Heart left ventricle (tissue), 16 donors: ENCODE measurements around the gene PRR35. TPM values are rescaled to one million over a fixed set of nuclear protein-coding genes. Genes with fewer than 3 reads are reported as not detected.

ENCODE experiments used
- ATAC-seq, 4 donors: fragments of 200-7000 bp; cut with Tn5 transposase; one replicate each; pipeline ENCODE4 v1.9.1; 2020 to 2022; ENCODE audit warnings: moderate library complexity in 4 of 4, mild to moderate bottlenecking in 3 of 4, moderate number of reproducible peaks in 1 of 4
- DNase-seq, 5 donors: peaks; one replicate each; pipeline ENCODE4 v3.0.0-alpha.2; 2020
- H3K27ac ChIP-seq, 12 donors: fragments of 200-600 bp; sonication (generic) in 4 of 12; one replicate each; pipeline versions ENCODE4 v1.5.0 to v1.8.0; 2016 to 2022; ENCODE audit warnings: mild to moderate bottlenecking in 2 of 12
- H3K27me3 ChIP-seq, 9 donors: fragments of 200-600 bp; sonication (generic) in 2 of 9; one replicate each; pipeline versions ENCODE4 v1.5.1 to v1.8.0; 2016 to 2022; ENCODE audit warnings: mild to moderate bottlenecking in 3 of 9
- H3K36me3 ChIP-seq, 9 donors: fragments of 200-600 bp; sonication (generic) in 2 of 9; one replicate each; pipeline versions ENCODE4 v1.5.0 to v1.8.0; 2018 to 2022; ENCODE audit warnings: mild to moderate bottlenecking in 2 of 9
- H3K4me1 ChIP-seq, 12 donors: fragments of 200-600 bp; sonication (generic) in 4 of 12; one replicate each; pipeline versions ENCODE4 v1.5.0 to v1.8.0; 2016 to 2022; ENCODE audit warnings: mild to moderate bottlenecking in 3 of 12
- H3K4me3 ChIP-seq, 12 donors: fragments of 200-600 bp; sonication (generic) in 4 of 12; one replicate each; pipeline versions ENCODE4 v1.5.0 to v1.8.0; 2017 to 2022; ENCODE audit warnings: mild to moderate bottlenecking in 9 of 12, moderate library complexity in 4 of 12
- H3K9me3 ChIP-seq, 12 donors: fragments of 200-600 bp; sonication (generic) in 4 of 12; one replicate each; pipeline versions ENCODE4 v1.5.0 to v1.8.0; 2016 to 2022; ENCODE audit warnings: mild to moderate bottlenecking in 1 of 12
- POLR2A ChIP-seq, 2 donors: fragments of 450-650 bp; IDR thresholded peaks; one replicate each; pipeline ENCODE4 v1.6.1; 2017; ENCODE audit warnings: antibody characterized with exemption in 2 of 2, mild to moderate bottlenecking in 2 of 2, moderate library complexity in 2 of 2
- WGBS, 4 donors: extraction: QIAGEN DNeasy Blood & Tissue Kit in 2 of 4; methylation state at CpG; one replicate each; pipeline versions ENCODE4 v1.1.5 to v1.1.7; 2013 to 2018; 5-methylcytosine and 5-hydroxymethylcytosine counted together
- intact Hi-C, 10 donors: fragments of 100-400 bp; cut with DNase I; formaldehyde crosslinking; loops; one replicate each; pipeline versions ENCODE4 v1.11.1 to v1.14.2; 2022
- polyA plus RNA-seq, 2 donors: library from polyadenylated mRNA; stranded (reverse); fragments of 200-250 nt; gene quantifications; one replicate each; pipeline ENCODE4 v1.2.3, GENCODE V29; 2013
- total RNA-seq, 9 donors: library from RNA; depleted of rRNA in 2 of 9; stranded (reverse); fragments of >200 nt in 2 of 9; fragmentation: NEBNext Ultra II Directional in 3 of 9; extraction: Animal tissue kit (Norgen Biotek cat#: 25700) in 3 of 9; gene quantifications; one replicate each; pipeline versions ENCODE4 v1.1.0 to v1.2.4, GENCODE V29; 2016 to 2023
- TF ChIP-seq, protein P1 (sequence below), 12 donors: fragments of 200-600 bp; sonication (generic) in 4 of 12; IDR thresholded peaks; one replicate each; pipeline versions ENCODE4 v1.5.0 to v1.8.0; 2018 to 2022; ENCODE audit warnings: antibody characterized with exemption in 12 of 12, mild to moderate bottlenecking in 5 of 12
- donor health status: ischemic (EF 13 %, LVEDD 7.1; RV severe dilation, severe dysfunction).
- donor health status: healthy with polysubstance abuse.
- donor health status: DM: no; HTN: yes; CAD: no.
- donor health status: DM: no; HTN: no; CAD: no.
- donor health status: ischemic (EF 25% LVEDD 6.9; RV normal size, moderate dysfunction).
- donor health status: ischemic (EF 25% LVEDD 5.7; RV mildly dilated, moderate dysfunction).
- donor health status: healthy.
- donor health status: DM: yes; HTN: yes; CAD: no.
- donor health status: ischemic (EF 35%, LVEDD 5.7; RV mildly dilated, moderate dysfunction).
- donor health status: nonischemic (EF 11% LVEDD 7.7; RV severe dilation, severe dysfunction).
- donor health status: DM: yes; HTN: yes; CAD: no.
- donor health status: PGD.
- donor health status: ischemic (EF 29% LVEDD 5.4; RV normal size, mild dysfunction).
- donor health status: nonischemic (EF 23%, LVEDD 6.1; RV moderate dilation, normal function).

The PRR35 gene
- total and polyA plus RNA-seq, 11 donors: not detected

DNA sequence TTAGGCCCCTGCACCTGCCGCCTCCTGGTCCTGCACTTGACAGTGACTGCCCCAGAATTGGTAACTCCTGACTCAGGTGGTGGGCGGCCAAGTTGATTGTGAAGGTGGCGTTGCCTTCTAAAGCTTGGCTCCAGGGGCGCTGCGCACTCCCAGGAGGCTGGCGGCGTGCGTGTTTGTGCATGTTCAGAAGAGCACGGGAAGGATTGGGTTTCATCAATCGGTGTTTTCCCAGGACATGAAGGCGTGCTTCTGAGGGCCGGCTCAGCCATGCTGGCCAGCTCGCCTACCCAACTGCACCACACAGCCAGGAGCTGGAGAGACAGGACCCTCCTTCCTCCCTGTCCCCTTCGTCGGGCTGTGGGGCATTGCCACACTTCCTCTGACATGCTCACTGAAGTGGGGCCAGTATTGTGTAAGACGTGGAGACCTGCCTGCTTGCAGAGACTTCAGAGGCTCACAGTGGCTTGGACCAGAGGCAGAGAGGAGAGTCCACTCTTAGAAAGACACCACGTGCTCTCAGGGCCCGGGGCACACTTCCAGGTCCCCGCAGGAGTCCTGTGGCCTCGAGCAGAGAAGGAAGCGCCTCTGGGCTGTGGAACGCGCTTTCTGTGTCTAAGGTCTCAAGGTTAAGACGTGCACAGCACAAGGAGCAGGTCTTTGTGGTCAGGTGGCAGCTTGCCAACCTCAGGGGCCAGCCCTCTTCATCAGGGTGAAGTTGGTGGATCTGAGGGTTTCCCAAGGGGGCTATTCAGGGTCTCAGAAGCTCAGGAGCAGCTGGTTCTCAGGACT lies 32.5 kb downstream of the PRR35 start:
- Histone ChIP-seq H3K4me3 (no peak overlapping the region), H3K27me3 (no peaks in the 10 kb centered on the region), H3K27ac (peak overlapping the region in 2 of 12 donors; percentile 28 to 32), H3K4me1 (peaks cover 5 to 45% (median 22%) of the 10 kb centered on the region in 12 donors), H3K9me3 (no peaks in the 10 kb centered on the region), H3K36me3 (peaks cover 0 to 15% (median 0%) of the 10 kb centered on the region in 9 donors)
- intact Hi-C loops: loop anchor here in 2 of 10 donors (5.0 kb wide), 1 partner anchor 35 kb away; no protein-coding TSS in a partner anchor
- ATAC-seq: no peak
- peak in 2 of 5 donors; percentile 19 to 30 for DNase-seq
- TF ChIP-seq, protein P1, sequence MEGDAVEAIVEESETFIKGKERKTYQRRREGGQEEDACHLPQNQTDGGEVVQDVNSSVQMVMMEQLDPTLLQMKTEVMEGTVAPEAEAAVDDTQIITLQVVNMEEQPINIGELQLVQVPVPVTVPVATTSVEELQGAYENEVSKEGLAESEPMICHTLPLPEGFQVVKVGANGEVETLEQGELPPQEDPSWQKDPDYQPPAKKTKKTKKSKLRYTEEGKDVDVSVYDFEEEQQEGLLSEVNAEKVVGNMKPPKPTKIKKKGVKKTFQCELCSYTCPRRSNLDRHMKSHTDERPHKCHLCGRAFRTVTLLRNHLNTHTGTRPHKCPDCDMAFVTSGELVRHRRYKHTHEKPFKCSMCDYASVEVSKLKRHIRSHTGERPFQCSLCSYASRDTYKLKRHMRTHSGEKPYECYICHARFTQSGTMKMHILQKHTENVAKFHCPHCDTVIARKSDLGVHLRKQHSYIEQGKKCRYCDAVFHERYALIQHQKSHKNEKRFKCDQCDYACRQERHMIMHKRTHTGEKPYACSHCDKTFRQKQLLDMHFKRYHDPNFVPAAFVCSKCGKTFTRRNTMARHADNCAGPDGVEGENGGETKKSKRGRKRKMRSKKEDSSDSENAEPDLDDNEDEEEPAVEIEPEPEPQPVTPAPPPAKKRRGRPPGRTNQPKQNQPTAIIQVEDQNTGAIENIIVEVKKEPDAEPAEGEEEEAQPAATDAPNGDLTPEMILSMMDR (IDR thresholded peaks at IDR 0.05): no peak
- TF ChIP-seq POLR2A (IDR thresholded peaks at IDR 0.05): no peak
- 65 to 78% (median 73%) methylated on average over 13 to 24 of the region's 24 CpGs for WGBS, 4 donors

DNA sequence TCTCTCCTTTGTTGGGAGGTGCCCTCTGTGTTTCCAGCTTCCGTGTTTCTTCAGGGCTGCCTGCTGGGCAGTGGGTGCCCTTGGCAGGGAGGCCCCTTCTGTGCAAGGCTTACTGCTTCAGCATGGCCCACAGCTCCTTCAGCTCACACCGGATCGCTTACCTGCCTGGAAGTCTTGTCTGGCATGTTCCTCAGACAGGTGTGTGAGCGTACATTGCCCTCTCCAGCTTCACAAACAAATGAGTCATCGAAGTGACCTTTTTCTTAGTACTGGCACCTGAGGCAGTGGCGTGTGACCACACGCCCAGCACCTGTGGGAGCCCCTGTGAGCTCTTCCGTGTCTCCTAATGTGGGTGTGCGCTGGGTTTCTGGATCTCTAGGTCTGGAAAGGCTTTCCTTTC lies 33.2 kb downstream of the PRR35 start:
- H3K36me3 ChIP-seq: peaks cover 0 to 15% (median 0%) of the 10 kb centered on the region in 9 donors
- WGBS, 4 donors: 86 to 93% (median 89%) methylated on average over 9 of the region's 9 CpGs
- H3K4me1 ChIP-seq: peaks cover 0 to 38% (median 15%) of the 10 kb centered on the region in 12 donors
- H3K4me3 ChIP-seq: no peak overlapping the region
- ATAC-seq (no peak), DNase-seq (no peak)
- TF ChIP-seq, protein P1 (IDR thresholded peaks at IDR 0.05): no peak
- TF ChIP-seq POLR2A (IDR thresholded peaks at IDR 0.05): no peak
- H3K9me3 ChIP-seq: no peaks in the 10 kb centered on the region
- intact Hi-C loops: loop anchor here in 2 of 10 donors (5.0 kb wide), 1 partner anchor 34 kb away; no protein-coding TSS in a partner anchor
- H3K27me3 ChIP-seq: no peaks in the 10 kb centered on the region
- H3K27ac ChIP-seq: no peak overlapping the region

DNA sequence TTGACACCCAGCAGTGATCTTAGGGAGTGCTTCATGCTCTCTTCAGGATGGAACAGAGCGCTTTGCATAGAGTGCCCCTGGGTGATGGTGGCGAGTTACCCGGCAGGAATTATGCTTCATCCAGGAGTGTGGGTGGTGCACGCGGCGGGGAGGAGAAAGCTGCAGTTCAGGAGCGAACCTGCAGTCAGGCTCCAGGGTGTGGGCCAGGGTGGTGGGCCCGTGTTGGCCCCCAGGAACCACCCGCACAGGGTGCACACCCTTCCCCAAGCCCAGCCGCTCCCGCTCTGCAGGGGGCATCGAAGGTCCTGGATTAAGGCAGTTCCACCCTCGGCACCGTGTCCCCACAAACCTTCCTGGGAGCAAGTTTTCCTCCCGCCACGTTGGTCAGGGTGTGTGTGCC lies 33.6 kb downstream of the PRR35 start:
- intact Hi-C loops: loop anchor here in 2 of 10 donors (5.0 kb wide), 1 partner anchor 33 kb away; no protein-coding TSS in a partner anchor
- Histone ChIP-seq H3K9me3 (no peaks in the 10 kb centered on the region), H3K4me1 (peaks cover 0 to 36% (median 12%) of the 10 kb centered on the region in 12 donors), H3K27ac (no peak overlapping the region), H3K36me3 (peaks cover 0 to 15% (median 1%) of the 10 kb centered on the region in 9 donors), H3K4me3 (no peak overlapping the region), H3K27me3 (no peaks in the 10 kb centered on the region)
- 83 to 89% (median 87%) methylated on average over 15 to 16 of the region's 16 CpGs for WGBS, 4 donors
- no peak for TF ChIP-seq POLR2A (IDR thresholded peaks at IDR 0.05)
- TF ChIP-seq, protein P1 (IDR thresholded peaks at IDR 0.05): no peak
- DNase-seq: peak in 1 of 5 donors; percentile 9
- no peak for ATAC-seq

DNA sequence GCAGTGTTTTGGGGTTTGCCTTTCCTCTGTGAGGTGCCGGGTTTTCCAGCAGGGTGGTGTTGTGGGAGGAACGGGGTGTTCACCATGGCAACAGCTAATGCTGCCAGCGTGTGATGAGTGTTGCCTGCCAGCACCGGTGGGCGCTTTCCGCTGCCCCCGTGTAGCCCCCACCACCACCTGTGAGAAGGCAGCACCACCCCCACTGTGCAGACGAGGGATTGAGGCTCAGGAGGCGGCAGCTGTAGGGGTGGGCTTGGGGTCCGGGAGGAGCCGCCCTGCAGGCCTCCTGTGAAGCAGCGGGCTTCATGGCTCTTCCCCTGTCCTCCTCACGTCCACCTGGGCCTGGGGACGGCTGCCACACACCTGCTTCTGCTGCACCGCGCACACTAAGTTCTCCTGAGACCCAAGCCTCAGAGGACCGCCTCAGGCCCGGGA lies 34.9 kb downstream of the PRR35 start:
- intact Hi-C loops: loop anchor here in 1 of 10 donors (5.0 kb wide), 1 partner anchor 37 kb away; the partner anchor contains the start of gene WFIKKN1
- no peaks in the 10 kb centered on the region for H3K27me3 ChIP-seq
- peaks cover 0 to 36% (median 12%) of the 10 kb centered on the region in 12 donors for H3K4me1 ChIP-seq
- H3K9me3 ChIP-seq: no peaks in the 10 kb centered on the region
- ATAC-seq (no peak), DNase-seq (peak in 1 of 5 donors; percentile 26)
- H3K36me3 ChIP-seq: peaks cover 0 to 17% (median 6%) of the 10 kb centered on the region in 9 donors
- no peak overlapping the region for H3K4me3 ChIP-seq
- no peak for TF ChIP-seq POLR2A (IDR thresholded peaks at IDR 0.05)
- TF ChIP-seq, protein P1 (IDR thresholded peaks at IDR 0.05): no peak
- WGBS, 4 donors: 85 to 92% (median 89%) methylated on average over 10 to 18 of the region's 18 CpGs
- H3K27ac ChIP-seq: no peak overlapping the region
